IPS-18c (cell line): Measurements from ENCODE around the gene SLC39A11.
"Not testable (repeated sequence)": the region's sequence is repeated elsewhere in the genome, so short reads cannot be mapped to it uniquely, and the experiment has no call there.

Experiments used
- H3K4me3 ChIP-seq: 2 replicates; pipeline ENCODE4 v1.7.0; 2013; ENCODE audit warnings: low read depth, mild to moderate bottlenecking, low read length, moderate library complexity; ENCODE audit not compliant: insufficient read depth
- H3K9me3 ChIP-seq: one replicate; pipeline ENCODE4 v1.6.1; 2013; ENCODE audit warnings: mild to moderate bottlenecking, low read length, moderate library complexity; ENCODE audit not compliant: control insufficient read depth, insufficient read depth

Gene SLC39A11

DNA sequence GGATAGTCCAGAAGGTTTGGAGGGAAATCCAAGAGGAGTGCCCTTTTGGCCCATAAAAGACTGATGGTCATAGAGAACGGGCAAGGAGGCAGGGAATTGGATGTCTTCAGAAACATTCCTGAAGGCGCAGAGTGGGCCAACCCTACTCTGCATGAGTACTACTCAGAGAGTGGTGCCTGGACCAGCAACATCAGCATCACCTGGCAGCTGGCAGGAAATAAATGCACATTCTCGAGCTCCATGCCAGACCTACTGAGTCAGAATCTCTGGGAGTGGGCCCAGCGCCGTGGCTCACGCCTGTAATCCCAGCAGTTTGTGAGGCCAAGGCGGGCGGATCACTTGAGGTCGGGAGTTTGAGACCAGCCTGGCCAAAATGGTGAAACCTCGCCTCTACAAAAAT is 27.1 kb upstream of the SLC39A11 start:
- H3K9me3 ChIP-seq = no peaks in the 10 kb centered on the region
- no peak overlapping the region for H3K4me3 ChIP-seq

GRCh38 chr17:73118951-73119391 is 26.5 kb upstream of the SLC39A11 start:
- Histone ChIP-seq H3K4me3 (no peak overlapping the region), H3K9me3 (no peaks in the 10 kb centered on the region)

DNA sequence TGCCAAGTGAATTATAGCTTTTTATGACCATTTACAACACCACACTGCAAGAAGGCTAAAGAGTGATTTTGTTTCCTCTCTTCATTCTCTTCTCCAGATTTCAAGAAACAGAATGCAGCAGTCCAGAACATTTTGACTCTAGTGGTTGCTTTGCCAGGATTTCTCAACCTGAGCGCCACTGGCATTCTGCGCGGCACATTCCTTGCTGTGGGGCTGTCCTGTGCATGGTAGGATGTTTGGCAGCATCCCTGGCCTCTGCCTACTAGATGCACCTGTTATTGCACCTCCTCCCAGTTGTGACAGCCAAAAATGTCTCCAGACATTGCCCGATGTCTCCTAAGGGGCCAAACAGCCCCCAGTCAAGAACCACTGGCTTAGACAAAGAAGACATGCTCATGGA is 25.7 kb upstream of the SLC39A11 start:
- Histone ChIP-seq H3K9me3 (no peaks in the 10 kb centered on the region), H3K4me3 (no peak overlapping the region)

- no peaks in the 10 kb centered on the region for H3K9me3 ChIP-seq
Measured at GRCh38 chr17:73112246-73112645, 19.8 kb upstream of the SLC39A11 start.

DNA sequence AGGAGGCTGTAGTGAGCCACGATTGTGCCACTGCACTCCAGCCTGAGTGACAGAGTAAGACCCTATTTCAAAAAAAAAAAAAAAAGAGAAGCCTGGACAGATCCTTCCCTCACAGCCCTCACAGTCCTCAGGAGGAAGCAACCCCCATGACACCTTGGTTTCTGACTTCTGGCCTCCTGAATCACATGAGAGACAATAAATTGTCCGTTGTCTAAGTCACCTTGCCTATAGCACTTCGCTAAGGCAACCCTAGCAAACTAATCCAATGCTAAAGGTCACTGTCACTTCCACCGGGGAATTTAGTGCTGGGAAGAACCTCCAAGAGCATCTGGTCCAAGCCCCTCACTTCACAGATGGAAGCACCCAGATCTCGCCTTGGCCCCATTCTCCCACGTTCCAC is 18.9 kb upstream of the SLC39A11 start:
- no peak overlapping the region for H3K4me3 ChIP-seq

More at GRCh38 chr17:73112246-73112645, 19.8 kb upstream of the SLC39A11 start:
- H3K4me3 ChIP-seq = no peak overlapping the region

GRCh38 chr17:73107191-73107590 is 14.7 kb upstream of the SLC39A11 start:
- H3K9me3 ChIP-seq = no peaks in the 10 kb centered on the region
- H3K4me3 ChIP-seq = no peak overlapping the region

More for the DNA sequence above, 18.9 kb upstream of the SLC39A11 start:
- no peaks in the 10 kb centered on the region for H3K9me3 ChIP-seq

DNA sequence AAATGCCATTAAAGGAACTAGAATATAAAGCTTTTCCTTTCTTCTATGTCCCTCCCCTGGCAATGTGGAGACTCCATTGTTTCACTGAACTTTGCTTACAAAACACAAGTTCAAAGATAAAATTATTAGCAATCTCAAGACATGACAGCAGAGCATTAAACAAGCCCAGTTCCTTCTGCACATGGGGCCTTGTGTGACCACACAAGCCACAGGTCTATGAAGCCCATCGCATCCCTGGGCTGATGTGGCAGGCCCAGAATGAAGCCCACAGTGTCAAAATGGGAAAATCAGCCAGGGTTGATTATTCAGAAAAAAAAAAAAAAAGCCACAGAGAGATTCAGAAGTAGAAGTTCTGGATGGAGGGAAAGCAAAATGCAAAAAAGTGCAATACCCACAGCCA is 12.9 kb upstream of the SLC39A11 start:
- Histone ChIP-seq H3K4me3 (no peak overlapping the region), H3K9me3 (no peaks in the 10 kb centered on the region)

- Histone ChIP-seq H3K4me3 (no peak overlapping the region), H3K9me3 (no peaks in the 10 kb centered on the region)
Measured at GRCh38 chr17:73104450-73104849, 12.0 kb upstream of the SLC39A11 start.

GRCh38 chr17:73103641-73104335 is 11.3 kb upstream of the SLC39A11 start:
- Histone ChIP-seq H3K4me3 (no peak overlapping the region), H3K9me3 (no peaks in the 10 kb centered on the region)

DNA sequence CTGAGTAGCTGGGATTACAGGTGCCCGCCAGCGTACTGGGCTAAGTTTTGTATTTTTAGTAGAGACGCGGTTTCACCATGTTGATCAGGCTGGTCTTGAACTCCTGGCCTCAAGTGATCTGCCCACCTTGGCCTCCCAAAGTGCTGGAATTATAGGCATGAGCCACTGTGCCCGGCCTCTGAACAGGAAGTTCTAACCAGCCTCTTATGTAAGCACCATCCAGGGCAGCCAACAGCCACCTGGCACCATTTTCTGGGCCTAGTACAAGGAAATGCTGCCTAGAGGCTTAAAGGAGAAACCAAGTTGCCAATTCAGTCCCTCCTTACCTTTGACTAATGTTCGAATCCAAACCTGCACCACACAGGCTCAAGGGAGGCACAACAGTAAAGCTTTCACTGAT is 8.5 kb upstream of the SLC39A11 start:
- Histone ChIP-seq H3K4me3 (no peak overlapping the region), H3K9me3 (no peaks in the 10 kb centered on the region)

DNA sequence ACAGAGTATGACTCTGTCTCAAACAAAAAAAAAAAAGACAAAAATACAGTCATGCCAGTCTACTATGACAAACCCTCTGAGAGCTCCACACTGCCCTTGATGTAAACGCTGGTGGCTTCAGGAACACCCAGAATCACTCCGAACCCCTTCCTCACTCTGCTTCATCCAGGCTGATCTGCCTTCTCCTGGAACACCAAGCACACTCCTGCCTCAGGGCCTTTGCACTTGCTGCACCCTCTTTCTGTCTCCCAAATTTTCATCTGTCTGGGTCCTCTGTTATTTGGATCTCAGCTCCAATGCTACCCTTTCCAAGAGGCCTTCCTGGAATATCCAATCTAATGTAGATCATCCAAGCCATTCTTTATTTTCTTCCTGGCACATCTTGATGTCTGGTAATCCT is 7.9 kb upstream of the SLC39A11 start:
- Histone ChIP-seq H3K4me3 (no peak overlapping the region), H3K9me3 (no peaks in the 10 kb centered on the region)

GRCh38 chr17:73099511-73099910 is 7.0 kb upstream of the SLC39A11 start:
- Histone ChIP-seq H3K4me3 (no peak overlapping the region), H3K9me3 (no peaks in the 10 kb centered on the region)

- no peak overlapping the region for H3K4me3 ChIP-seq
- H3K9me3 ChIP-seq = no peaks in the 10 kb centered on the region
Measured at GRCh38 chr17:73098919-73099318, 6.4 kb upstream of the SLC39A11 start.

GRCh38 chr17:73097973-73098765 is 5.7 kb upstream of the SLC39A11 start:
- H3K9me3 ChIP-seq, H3K4me3 ChIP-seq: not testable (repeated sequence)

GRCh38 chr17:73096866-73097265 is 4.4 kb upstream of the SLC39A11 start:
- Histone ChIP-seq H3K4me3 (no peak overlapping the region), H3K9me3 (no peaks in the 10 kb centered on the region)

- Histone ChIP-seq H3K4me3 (no peak overlapping the region), H3K9me3 (no peaks in the 10 kb centered on the region)
Measured at GRCh38 chr17:73096211-73096610, 3.7 kb upstream of the SLC39A11 start.

DNA sequence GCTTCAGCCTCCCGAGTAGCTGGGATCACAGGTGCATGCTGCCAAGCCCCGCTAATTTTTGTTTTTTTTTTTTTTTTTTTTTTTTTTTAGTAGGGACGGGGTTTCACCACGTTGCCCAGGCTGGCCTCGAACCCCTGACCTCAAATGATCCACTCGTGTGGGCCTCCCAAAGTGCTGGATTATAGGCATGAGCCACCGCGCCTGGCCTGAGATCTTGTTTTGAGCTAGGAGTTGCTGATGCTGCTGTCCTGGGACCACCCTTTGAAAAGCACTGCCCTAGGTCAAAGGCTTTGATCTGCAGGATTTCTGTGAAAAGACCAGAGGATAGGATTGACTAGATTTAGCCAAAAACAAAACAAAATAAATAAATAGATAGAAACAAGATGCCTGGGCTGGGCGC is 798 bp upstream of the SLC39A11 start:
- Histone ChIP-seq H3K9me3 (no peaks in the 10 kb centered on the region), H3K4me3 (no peak overlapping the region)

- Histone ChIP-seq H3K4me3 (peak overlapping the region; percentile 78), H3K9me3 (no peaks in the 10 kb centered on the region)
Measured at GRCh38 chr17:73091770-73092522, 542 bp downstream of the SLC39A11 start.
